ENCODE measurements around the gene KCTD4.
"Not testable (repeated sequence)": the region's sequence is repeated elsewhere in the genome, so short reads cannot be mapped to it uniquely, and the experiment has no call there.

DNA sequence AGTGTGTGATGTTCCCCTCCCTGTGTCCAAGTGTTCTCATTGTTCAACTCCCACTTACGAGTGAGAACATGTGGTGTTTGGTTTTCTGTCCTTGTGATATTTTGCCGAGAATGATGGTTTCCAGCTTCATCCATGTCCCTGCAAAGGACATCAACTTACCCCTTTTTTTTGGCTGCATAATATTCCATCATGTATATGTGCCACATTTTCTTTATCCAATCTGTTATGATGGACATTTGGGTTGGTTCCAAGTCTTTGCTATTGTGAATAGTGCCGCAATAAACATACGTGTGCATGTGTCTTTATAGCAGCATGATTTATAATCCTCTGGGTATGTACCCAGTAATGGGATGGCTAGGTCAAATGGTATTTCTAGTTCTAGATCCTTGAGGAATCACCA, 11.8 kb downstream of the KCTD4 start:
- TF ChIP-seq, protein P1, sequence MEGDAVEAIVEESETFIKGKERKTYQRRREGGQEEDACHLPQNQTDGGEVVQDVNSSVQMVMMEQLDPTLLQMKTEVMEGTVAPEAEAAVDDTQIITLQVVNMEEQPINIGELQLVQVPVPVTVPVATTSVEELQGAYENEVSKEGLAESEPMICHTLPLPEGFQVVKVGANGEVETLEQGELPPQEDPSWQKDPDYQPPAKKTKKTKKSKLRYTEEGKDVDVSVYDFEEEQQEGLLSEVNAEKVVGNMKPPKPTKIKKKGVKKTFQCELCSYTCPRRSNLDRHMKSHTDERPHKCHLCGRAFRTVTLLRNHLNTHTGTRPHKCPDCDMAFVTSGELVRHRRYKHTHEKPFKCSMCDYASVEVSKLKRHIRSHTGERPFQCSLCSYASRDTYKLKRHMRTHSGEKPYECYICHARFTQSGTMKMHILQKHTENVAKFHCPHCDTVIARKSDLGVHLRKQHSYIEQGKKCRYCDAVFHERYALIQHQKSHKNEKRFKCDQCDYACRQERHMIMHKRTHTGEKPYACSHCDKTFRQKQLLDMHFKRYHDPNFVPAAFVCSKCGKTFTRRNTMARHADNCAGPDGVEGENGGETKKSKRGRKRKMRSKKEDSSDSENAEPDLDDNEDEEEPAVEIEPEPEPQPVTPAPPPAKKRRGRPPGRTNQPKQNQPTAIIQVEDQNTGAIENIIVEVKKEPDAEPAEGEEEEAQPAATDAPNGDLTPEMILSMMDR (conservative IDR thresholded peaks at IDR 0.05 in 1 of 2, IDR thresholded peaks at IDR 0.05 in 1 of 2; ENCODE audit: extremely low read depth in 1 of 2, insufficient read depth in 1 of 2, low read depth in 1 of 2, low read length in 2 of 2): not testable (repeated sequence)
- TF ChIP-seq EZH2 (IDR thresholded peaks at IDR 0.05; ENCODE audit: borderline replicate concordance, low read length): not testable (repeated sequence)

All from mammary epithelial cell (primary cell).